Cardiac muscle cell (in vitro differentiated cells and primary cell): ENCODE data around the gene RBM38. TPM values are rescaled to one million over a fixed set of nuclear protein-coding genes. Genes with fewer than 3 reads are reported as not detected.

Source experiments
- DNase-seq, 2 donors: peaks; one replicate each; pipeline versions ENCODE4 v3.0.0 to v3.0.0-alpha.2; 2010 to 2017; ENCODE audit warnings: low read depth in 1 of 2, low spot score in 1 of 2
- H3K27ac ChIP-seq: fragments of 200-600 bp; sonication (generic); 2 replicates; pipeline ENCODE4 v1.5.1; 2016
- H3K27me3 ChIP-seq: fragments of 200-600 bp; sonication (generic); 2 replicates; pipeline ENCODE4 v1.6.0; 2016; ENCODE audit warnings: control low read depth
- H3K36me3 ChIP-seq: fragments of 200-600 bp; sonication (generic); 2 replicates; pipeline ENCODE4 v1.5.1; 2016; ENCODE audit warnings: control low read depth
- H3K4me1 ChIP-seq: fragments of 200-600 bp; sonication (generic); 2 replicates; pipeline ENCODE4 v1.8.1; 2017; ENCODE audit warnings: low read depth, mild to moderate bottlenecking, mixed run types
- H3K4me3 ChIP-seq: fragments of 200-600 bp; sonication (generic); 2 replicates; pipeline ENCODE4 v1.5.1; 2016; ENCODE audit warnings: mild to moderate bottlenecking
- H3K9me3 ChIP-seq: fragments of 200-600 bp; sonication (generic); 2 replicates; pipeline ENCODE4 v1.5.1; 2017; ENCODE audit warnings: low read depth, mild to moderate bottlenecking, control low read depth
- CTCF ChIP-seq: IDR thresholded peaks from 2 replicates; pipeline ENCODE4 v1.5.1; 2012; ENCODE audit warnings: low read depth, mild to moderate bottlenecking, low read length
- polyA plus RNA-seq: library from polyadenylated mRNA; unstranded; fragments of >200 nt; fragmentation: Nextera tagmentation; extraction: Ambion mirVana; gene quantifications from 2 replicates; pipeline ENCODE4 v1.2.1, GENCODE V29; 2016
- total RNA-seq: library from RNA; depleted of rRNA; stranded (reverse); fragments of >200 nt; gene quantifications from 2 replicates; pipeline ENCODE4 v1.2.3, GENCODE V29; 2016

RBM38 gene
- total and polyA plus RNA-seq, 2 experiments from 2014 or later, result 404 to 625 TPM

- H3K27ac ChIP-seq, result no peak overlapping the region
- no peaks in the 10 kb centered on the region for H3K36me3 ChIP-seq
- H3K9me3 ChIP-seq, result no peaks in the 10 kb centered on the region
- no peaks in the 10 kb centered on the region for H3K27me3 ChIP-seq
- H3K4me1 ChIP-seq, result peaks cover 39% of the 10 kb centered on the region
- H3K4me3 ChIP-seq, result no peak overlapping the region
- DNase-seq, result no peak
- TF ChIP-seq CTCF, result no peak
Measured at GRCh38 chr20:57457243-57458095, 66.3 kb downstream of the RBM38 start.

GRCh38 chr20:57458400-57459160, 67.4 kb downstream of the RBM38 start:
- H3K27ac ChIP-seq, result peak overlapping the region; percentile 92
- H3K9me3 ChIP-seq, result no peaks in the 10 kb centered on the region
- no peak overlapping the region for H3K4me3 ChIP-seq
- peak in 1 of 2 donors; percentile 72 for DNase-seq
- no peak for TF ChIP-seq CTCF
- H3K4me1 ChIP-seq, result peaks cover 40% of the 10 kb centered on the region
- H3K36me3 ChIP-seq, result no peaks in the 10 kb centered on the region
- H3K27me3 ChIP-seq, result no peaks in the 10 kb centered on the region

Other genes starting within 250 kb of the RBM38 start
- gene BMP7, start 124.8 kb upstream of the RBM38 start, total RNA-seq, result 213 and 276 TPM in 2 replicates
- 130 and 178 TPM in 2 replicates for gene BMP7, start 124.8 kb upstream of the RBM38 start, polyA plus RNA-seq
- gene SPO11, start 61.6 kb upstream of the RBM38 start, total RNA-seq, result not detected in 2 replicates
- gene SPO11, start 61.6 kb upstream of the RBM38 start, polyA plus RNA-seq, result not detected in 2 replicates
- gene RAE1, start 40.1 kb upstream of the RBM38 start, total RNA-seq, result 34.2 and 46.1 TPM in 2 replicates
- 72.4 and 74.1 TPM in 2 replicates for gene RAE1, start 40.1 kb upstream of the RBM38 start, polyA plus RNA-seq
- 0.09 TPM in 1 of 2 replicates, not detected in the other for gene CTCFL, start 133.7 kb downstream of the RBM38 start, total RNA-seq
- 0.09 TPM in 1 of 2 replicates, not detected in the other for gene CTCFL, start 133.7 kb downstream of the RBM38 start, polyA plus RNA-seq
- gene PCK1, start 169.7 kb downstream of the RBM38 start, total RNA-seq, result 0.04 and 1.6 TPM in 2 replicates
- gene PCK1, start 169.7 kb downstream of the RBM38 start, polyA plus RNA-seq, result 0.64 TPM in 1 of 2 replicates, not detected in the other
- not detected in 2 replicates for gene ZBP1, start 229.0 kb downstream of the RBM38 start, total RNA-seq
- not detected in 2 replicates for gene ZBP1, start 229.0 kb downstream of the RBM38 start, polyA plus RNA-seq